Bronchial epithelial cell (primary cell): ENCODE measurements around the gene CARMIL1. TPM values are rescaled to one million over a fixed set of nuclear protein-coding genes. Genes with fewer than 3 reads are reported as not detected.

Source experiments
- DNase-seq: peaks from one replicate; pipeline ENCODE4 v3.0.0-alpha.2; 2010; ENCODE audit warnings: low read depth
- FAIRE-seq: peaks from 2 replicates; lab custom pipeline; 2011; peaks lifted over from hg19 to GRCh38; lab: Jason Lieb, UNC
- H3K27me3 ChIP-seq: 2 replicates; pipeline ENCODE4 v1.5.1; 2011; ENCODE audit warnings: low read length; ENCODE audit not compliant: control insufficient read depth, insufficient read depth
- H3K36me3 ChIP-seq: 2 replicates; pipeline ENCODE4 v1.5.1; 2011; ENCODE audit warnings: low read length; ENCODE audit not compliant: control insufficient read depth, insufficient read depth
- H3K4me3 ChIP-seq: 2 replicates; pipeline ENCODE4 v1.5.1; 2011; ENCODE audit warnings: mild to moderate bottlenecking, low read depth, low read length, control low read depth
- total RNA-seq: library from RNA; depleted of rRNA; stranded (reverse); fragments of >200 nt; gene quantifications from 2 replicates; pipeline ENCODE4 v1.2.1, GENCODE V29; 2014
- TF ChIP-seq, protein P1 (sequence below): IDR thresholded peaks from 2 replicates; pipeline ENCODE4 v1.5.1; 2011; ENCODE audit warnings: mild to moderate bottlenecking, moderate library complexity, low read length, control low read depth, inconsistent platforms; ENCODE audit not compliant: insufficient read depth, severe bottlenecking

The CARMIL1 gene
- total RNA-seq, 1 donor from 2014 or later: 12.1 TPM

DNA sequence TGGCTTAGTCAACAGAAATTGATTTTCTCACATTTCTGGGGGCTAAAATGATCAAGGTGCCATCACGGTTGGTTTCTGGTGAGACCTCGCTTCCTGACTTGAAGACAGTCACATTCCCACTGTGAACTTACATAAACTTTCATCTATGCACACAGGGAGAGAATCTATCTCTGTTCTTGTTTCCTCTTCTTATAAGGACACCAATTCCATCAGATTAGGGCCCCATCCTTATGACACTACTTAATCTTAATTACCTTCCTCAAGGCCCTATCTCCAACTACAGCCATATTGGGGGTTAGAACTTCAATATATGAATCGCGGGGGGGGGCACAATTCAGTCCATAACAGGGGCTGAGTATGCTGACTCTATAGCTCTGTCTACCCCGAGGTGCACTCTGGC, 362.2 kb downstream of the CARMIL1 start:
- FAIRE-seq: no peak
- peaks cover 3% of the 10 kb centered on the region for H3K27me3 ChIP-seq
- H3K36me3 ChIP-seq: no peaks in the 10 kb centered on the region
- DNase-seq: no peak
- TF ChIP-seq, protein P1, sequence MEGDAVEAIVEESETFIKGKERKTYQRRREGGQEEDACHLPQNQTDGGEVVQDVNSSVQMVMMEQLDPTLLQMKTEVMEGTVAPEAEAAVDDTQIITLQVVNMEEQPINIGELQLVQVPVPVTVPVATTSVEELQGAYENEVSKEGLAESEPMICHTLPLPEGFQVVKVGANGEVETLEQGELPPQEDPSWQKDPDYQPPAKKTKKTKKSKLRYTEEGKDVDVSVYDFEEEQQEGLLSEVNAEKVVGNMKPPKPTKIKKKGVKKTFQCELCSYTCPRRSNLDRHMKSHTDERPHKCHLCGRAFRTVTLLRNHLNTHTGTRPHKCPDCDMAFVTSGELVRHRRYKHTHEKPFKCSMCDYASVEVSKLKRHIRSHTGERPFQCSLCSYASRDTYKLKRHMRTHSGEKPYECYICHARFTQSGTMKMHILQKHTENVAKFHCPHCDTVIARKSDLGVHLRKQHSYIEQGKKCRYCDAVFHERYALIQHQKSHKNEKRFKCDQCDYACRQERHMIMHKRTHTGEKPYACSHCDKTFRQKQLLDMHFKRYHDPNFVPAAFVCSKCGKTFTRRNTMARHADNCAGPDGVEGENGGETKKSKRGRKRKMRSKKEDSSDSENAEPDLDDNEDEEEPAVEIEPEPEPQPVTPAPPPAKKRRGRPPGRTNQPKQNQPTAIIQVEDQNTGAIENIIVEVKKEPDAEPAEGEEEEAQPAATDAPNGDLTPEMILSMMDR: no peak
- H3K4me3 ChIP-seq: no peak overlapping the region

DNA sequence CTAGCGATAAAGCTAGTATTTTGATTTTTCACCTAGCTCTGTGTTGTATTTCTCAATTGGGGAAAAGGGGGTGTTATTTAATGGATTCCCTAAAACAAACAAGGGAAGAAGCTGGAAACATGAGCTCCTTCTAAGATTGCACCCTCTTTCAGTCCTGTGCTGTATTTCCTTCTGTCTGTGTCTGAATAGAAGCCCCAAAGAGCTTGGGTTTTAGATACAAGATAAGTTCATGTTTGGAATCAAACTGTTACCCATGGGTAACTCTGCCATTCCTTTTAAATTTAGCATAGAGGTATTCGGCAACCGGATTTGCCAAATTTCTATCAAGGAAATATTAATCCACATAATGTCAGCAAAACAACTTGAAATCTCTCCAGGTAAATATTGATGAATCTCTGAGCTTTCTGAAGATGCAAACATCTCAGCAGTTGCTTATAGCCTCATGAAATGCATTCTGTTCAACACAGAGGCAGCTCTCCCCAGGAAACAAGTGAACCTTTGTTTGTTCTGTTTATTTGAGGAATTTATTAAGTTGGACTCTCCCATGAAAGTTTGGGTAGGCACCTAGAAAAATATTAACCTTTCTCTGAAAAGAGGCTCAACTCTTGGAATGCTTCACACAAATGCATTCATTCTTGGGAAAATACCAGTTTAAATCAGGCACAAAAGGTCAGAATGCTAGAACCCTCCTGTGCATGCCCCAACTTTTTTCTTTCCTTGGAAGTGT, 362.9 kb downstream of the CARMIL1 start:
- H3K36me3 ChIP-seq: no peaks in the 10 kb centered on the region
- DNase-seq (no peak), FAIRE-seq (no peak)
- TF ChIP-seq, protein P1: no peak
- no peak overlapping the region for H3K4me3 ChIP-seq
- H3K27me3 ChIP-seq: peaks cover 3% of the 10 kb centered on the region

DNA sequence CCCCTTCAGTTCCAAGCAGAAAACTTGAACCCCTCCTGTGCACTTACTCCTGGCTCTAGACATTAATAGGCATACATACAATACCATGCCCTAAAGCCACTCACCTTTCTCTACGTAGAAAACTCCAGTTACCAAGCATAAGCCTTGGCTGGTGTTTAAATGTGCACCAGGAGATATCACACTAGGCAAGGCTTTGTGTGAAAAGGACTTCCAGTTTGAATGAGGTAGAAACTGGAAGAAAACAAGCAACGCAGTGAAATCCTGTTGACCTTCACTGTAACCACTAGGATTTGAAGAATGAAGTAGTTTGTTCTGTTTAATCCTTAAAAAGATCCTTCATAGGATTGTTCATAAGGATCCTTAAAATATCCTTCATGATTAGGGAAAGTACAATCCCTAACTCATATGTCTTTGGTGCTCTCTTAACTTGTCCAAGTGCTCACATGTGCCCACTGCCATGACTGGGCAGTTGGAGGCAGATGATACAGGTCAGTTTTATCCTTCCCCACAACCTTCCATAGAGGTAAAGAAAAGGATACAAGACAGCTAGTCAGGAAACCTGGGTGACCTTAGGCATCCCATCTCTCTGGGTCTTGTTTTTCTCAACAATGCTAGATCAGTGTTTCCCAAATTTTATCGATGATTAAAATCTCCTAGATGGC, 363.6 kb downstream of the CARMIL1 start:
- no peak for DNase-seq
- no peak for FAIRE-seq
- Histone ChIP-seq H3K4me3 (no peak overlapping the region), H3K36me3 (no peaks in the 10 kb centered on the region), H3K27me3 (peaks cover 3% of the 10 kb centered on the region)
- TF ChIP-seq, protein P1: no peak

DNA sequence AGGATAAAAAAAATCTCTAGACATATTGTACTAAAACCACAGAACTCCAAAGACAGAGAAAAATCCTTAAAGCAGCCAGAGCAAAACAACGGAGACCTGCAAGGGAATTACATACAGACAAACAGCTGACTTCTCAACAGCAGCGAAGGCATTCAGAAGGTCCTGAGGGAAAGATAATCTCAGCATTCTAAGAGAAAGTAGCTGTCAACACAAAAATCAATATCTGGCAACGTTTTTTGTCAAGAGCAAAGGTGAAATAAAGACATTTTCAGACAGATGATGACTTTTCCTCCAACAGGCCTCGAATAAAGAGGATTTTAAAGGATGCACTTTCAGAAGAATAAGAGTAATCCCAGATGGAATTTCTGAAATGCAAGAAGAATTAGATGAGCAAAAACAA, 366.7 kb downstream of the CARMIL1 start:
- H3K4me3 ChIP-seq: no peak overlapping the region
- FAIRE-seq: no peak
- DNase-seq: no peak
- TF ChIP-seq, protein P1: no peak
- no peaks in the 10 kb centered on the region for H3K36me3 ChIP-seq
- peaks cover 3% of the 10 kb centered on the region for H3K27me3 ChIP-seq

DNA sequence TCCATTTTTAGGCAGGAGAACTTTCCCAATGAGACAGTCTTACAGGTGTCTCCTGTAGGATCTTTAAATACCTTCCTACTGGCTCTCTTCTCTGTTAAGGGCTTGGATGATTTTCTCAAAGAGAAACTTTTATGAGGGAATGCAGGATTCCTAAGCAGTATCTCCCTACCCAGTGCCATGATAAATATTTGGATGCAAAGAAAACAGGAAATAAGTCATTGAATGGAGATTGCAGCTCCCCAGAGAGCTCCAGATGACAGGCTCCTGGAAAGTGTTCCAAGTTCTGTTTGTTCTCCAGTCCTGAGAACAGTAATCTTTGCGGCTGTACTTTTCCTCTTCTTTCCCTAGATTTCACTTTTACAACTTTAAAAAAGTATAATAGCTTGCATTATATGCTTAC, 370.4 kb downstream of the CARMIL1 start:
- DNase-seq (no peak), FAIRE-seq (no peak)
- Histone ChIP-seq H3K27me3 (no peaks in the 10 kb centered on the region), H3K36me3 (no peaks in the 10 kb centered on the region), H3K4me3 (no peak overlapping the region)
- TF ChIP-seq, protein P1: no peak
